HG02870 (cell line): ENCODE results near the gene WWTR1.
A peak's percentile ranks its signal among the peaks of the same experiment; 100 is the strongest.

ENCODE experiments used
- ATAC-seq: cut with Tn5 transposase; IDR thresholded peaks from one replicate; pipeline ENCODE4 v1.9.1; 2021; ENCODE audit warnings: mild to moderate bottlenecking, moderate library complexity; ENCODE audit not compliant: unreplicated experiment

The WWTR1 gene

DNA sequence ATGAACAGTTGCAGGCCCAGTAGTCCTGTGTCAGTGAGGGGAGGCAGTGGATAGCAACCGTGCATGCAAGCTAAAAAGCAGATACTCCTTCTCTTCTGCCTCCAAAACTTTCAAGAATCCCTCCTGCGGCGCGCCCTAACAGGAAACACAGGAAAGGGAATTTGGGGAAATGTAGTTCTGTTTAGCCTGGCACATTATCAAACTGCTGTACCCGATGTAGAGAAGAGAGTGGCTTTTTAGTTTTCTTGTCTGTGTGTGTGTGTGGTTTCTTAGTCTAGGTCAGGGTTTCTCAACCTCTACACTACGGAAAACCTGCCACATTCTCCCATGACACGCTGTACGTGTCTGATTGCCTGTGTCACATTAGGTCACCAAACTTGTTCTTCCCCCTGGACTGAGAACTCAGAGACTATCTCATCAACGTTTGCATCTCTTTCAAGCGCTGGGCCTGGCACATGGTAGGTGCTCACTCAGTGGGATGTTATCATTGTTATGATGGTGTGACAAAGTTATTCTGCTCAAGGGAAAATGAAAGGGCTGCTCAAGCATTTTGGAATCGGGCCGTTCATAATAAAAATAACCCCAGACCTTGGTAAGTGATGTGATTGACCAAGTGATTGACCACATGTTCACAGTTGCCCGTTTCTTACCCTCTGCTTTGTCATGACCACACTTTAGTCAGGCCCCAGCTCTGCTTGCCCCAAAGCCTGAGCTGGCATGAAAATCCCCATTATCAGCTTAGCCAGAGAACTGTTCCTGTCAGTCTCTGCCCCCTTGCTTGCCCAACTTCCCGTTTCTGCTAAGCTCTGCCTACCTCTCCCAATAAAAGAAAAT lies 150.1 kb downstream of the WWTR1 start:
- ATAC-seq, result no peak

DNA sequence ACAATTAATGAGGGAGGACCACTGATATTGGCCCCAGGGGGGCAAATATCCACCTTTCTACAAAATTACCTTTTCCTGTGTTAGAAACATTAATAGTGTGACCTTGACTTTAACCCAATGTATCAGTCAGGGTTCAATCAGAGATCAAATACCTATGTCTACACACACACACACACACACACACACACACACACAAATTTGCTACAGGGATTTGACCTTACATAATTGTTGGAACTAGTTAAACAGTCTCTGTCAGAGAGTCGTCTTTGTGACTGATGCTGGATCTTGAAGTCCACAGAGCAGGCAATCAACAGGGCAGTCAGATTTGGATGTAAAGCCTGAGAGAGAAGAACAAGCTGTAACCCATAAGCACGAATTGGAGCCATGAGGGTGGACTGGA lies 150.9 kb downstream of the WWTR1 start:
- ATAC-seq, result no peak

- ATAC-seq, result no peak
Measured at GRCh38 chr3:149506540-149506939, 151.3 kb downstream of the WWTR1 start.

- ATAC-seq, result no peak
Measured at GRCh38 chr3:149502438-149502837, 155.4 kb downstream of the WWTR1 start.

- no peak for ATAC-seq
Measured at GRCh38 chr3:149501524-149501923, 156.3 kb downstream of the WWTR1 start.

- ATAC-seq, result no peak
Measured at GRCh38 chr3:149497966-149498670, 159.7 kb downstream of the WWTR1 start.

DNA sequence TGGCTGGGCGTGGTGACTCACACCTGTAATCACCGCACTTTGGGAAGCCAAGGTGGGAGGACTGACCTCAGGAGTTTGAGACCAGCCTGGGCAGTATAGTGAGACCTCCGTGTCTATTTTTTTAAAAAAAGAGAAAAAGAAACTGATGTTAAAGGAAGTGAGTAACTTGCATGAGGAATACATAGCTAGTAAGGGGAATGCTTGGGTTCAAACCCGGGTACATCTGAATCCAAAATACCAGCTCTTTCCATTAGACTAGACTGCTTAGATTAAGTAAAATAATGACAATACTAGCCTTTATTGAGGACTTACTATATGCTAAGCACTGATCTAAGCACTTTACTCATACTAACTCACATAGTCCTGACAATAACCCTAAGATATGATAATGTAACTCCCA lies 160.9 kb downstream of the WWTR1 start:
- ATAC-seq, result no peak

GRCh38 chr3:149495581-149496125 lies 162.2 kb downstream of the WWTR1 start:
- no peak for ATAC-seq

DNA sequence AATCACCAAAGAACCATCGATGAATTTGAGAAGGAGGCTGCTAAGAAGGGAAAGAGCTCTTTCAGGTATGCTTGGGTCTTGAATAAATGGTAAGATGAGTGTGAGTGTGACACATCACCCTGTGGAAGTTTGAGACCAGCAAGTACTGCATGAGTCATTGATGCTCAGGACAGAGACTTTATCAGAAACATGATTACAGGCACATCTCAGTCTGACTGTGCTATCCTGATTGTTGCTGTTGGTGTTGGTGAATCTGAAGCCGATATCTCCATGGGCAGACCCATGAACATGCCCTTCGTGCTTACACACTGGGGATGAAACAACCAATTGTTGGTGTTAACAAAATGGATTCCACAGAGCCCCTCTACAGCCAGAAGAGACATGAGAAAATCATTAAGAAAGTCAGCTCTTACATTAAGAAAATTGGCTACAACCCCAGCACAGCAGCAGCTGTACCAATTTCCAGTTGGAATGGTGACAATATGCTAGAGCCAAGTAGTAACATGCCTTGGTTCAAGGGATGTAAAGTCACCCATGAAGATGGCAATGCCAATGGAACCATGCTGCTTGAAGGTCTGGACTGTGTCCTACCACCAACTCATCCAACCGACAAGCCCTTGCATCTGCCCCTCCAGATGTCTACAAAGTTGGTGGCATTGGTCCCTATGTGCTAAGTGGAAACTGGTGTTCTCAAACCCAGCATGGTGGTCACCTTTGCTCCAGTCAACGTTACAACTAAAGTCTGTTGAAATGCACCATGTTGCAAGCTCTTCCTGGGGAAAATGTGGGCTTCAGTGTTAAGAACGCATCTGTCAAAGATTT lies 162.9 kb downstream of the WWTR1 start:
- no peak for ATAC-seq

- ATAC-seq, result no peak
Measured at GRCh38 chr3:149494022-149494758, 163.6 kb downstream of the WWTR1 start.

GRCh38 chr3:149493315-149494021 lies 164.4 kb downstream of the WWTR1 start:
- ATAC-seq, result no peak

DNA sequence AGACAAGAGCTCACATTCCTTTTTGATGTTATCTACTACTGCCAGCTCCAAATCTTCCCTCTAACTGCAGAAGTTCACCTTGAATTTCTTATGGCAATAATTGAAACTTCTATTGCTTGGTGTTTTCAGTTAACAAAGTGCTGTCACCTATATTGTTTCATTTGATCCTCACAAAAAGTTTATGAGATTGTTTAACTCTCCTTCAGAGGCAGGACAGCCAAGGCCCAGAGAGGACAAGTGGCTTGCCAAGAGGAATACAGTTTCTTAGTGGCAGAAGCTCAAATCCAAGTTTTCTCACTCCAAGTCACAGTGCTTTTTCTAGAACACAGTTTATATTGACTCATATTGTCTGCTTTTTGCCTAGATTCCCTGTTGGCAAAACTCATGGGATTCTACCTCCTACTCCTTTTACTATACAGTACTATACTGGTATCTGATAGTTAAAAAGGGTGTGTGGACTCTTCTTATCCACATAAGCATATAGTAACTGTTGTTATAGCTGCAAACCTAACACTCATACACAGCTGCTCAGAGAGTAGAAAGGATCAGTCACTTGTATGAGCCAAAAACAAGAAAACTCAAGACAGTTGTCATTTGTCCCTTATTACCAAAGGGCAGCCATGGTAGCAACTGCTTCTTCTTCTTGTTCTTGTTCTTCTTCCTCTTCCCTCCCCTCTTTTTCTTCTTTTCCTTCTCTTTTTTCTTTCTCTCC lies 167.4 kb downstream of the WWTR1 start:
- ATAC-seq, result no peak

- ATAC-seq, result no peak
Measured at GRCh38 chr3:149489060-149489690, 168.7 kb downstream of the WWTR1 start.

DNA sequence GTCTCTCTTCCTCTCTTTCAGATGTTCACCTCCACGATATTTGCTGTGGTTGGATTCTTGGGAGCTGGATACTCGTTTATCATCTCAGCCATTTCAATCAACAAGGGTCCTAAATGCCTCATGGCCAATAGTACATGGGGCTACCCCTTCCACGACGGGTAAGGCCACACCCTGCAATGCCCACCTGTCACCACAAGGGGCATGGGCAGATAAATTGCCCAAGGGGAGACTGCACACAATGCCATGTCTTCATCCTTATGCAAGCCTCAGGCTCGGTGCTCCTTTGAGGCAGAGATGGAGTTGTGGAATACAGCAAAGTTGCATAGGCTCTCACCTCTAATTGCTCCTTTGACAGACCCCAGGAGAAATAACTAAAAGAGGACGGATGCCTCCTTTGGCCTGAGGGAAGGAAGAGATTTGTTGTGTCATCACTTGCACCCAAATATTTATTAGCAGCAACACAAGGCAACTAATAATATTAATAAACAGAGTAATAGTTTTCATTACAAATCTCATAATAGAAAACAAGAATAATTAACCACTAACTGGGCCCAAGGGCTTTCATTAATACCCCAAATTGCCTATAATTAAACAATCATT lies 170.1 kb downstream of the WWTR1 start:
- ATAC-seq, result no peak

- ATAC-seq, result no peak
Measured at GRCh38 chr3:149486726-149487125, 171.1 kb downstream of the WWTR1 start.

GRCh38 chr3:149481491-149481890 lies 176.3 kb downstream of the WWTR1 start:
- ATAC-seq, result no peak

DNA sequence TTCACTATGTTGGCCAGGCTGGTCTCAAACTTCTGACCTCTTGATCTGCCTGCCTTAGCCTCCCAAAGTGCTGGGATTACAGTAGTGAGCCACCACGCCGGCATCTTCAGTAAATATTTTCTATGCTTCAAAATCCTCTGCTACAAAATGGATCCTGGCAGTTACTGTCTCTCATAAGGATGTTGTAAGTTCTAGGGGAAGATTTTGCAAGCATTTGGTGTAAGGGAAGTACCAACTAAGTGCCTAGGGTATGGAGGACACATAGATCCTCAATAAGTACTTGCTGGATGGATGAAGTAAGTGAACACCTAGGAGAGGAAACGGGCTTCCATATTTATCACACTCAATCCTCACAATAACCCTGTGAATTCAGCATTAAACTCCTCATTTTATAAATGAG lies 176.8 kb downstream of the WWTR1 start:
- no peak for ATAC-seq

DNA sequence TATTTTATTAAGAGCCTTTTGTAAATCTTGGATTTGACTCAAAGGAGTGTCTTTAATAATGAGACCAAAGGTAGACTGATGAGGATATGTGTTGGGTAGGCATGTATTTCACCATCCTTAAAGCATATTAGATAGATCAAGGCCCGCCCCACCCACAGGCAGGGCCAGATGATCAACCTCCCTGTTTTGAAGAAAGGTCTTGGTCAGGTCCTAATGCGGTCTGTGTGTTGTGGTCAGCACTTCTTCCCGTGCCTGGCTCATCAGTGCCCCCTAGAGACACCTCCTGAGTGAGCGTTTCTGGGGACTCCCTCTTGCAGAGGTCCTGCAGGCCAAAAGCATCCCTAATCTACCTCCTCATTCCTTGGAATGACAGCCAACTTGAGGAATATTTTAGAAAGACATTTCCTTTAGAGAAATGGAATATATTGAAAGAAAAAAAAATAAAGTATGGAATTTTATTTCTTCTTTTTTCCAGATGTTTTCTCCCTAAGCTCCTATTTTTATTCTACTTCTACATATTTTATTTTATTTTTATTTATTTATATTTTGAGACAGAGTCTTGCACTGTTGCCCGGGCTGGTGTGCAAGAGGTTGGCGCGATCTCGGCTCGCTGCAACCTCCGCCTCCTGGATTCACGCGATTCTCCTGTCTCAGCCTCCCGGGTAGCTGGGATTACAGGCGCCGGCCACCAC lies 177.4 kb downstream of the WWTR1 start:
- ATAC-seq, result peak; percentile 95
